ENCODE results near the gene GCC1.

GCC1 gene

GRCh38 chr7:127598318-127598717 is 12.9 kb upstream of the GCC1 start:
- no peaks in the 10 kb centered on the region for H3K4me1 Mint-ChIP-seq (ENCODE audit: low read depth)
- H3K27me3 Mint-ChIP-seq: peaks cover 1% of the 10 kb centered on the region
- no peaks in the 10 kb centered on the region for H3K9me3 Mint-ChIP-seq (ENCODE audit: low read depth)
- no peak overlapping the region for H3K27ac Mint-ChIP-seq
- no peak overlapping the region for H3K4me3 Mint-ChIP-seq
- peaks cover 5% of the 10 kb centered on the region for H3K36me3 Mint-ChIP-seq

GRCh38 chr7:127595737-127596136 is 10.3 kb upstream of the GCC1 start:
- Mint-ChIP-seq H3K27ac (no peak overlapping the region), H3K4me1 (ENCODE audit: low read depth) (no peaks in the 10 kb centered on the region), H3K36me3 (peaks cover 5% of the 10 kb centered on the region), H3K9me3 (ENCODE audit: low read depth) (no peaks in the 10 kb centered on the region), H3K4me3 (no peak overlapping the region), H3K27me3 (peaks cover 1% of the 10 kb centered on the region)

GRCh38 chr7:127594490-127594889 is 9.1 kb upstream of the GCC1 start:
- H3K36me3 Mint-ChIP-seq: peaks cover 5% of the 10 kb centered on the region
- peaks cover 6% of the 10 kb centered on the region for H3K4me1 Mint-ChIP-seq (ENCODE audit: low read depth)

GRCh38 chr7:127592550-127592949 is 7.2 kb upstream of the GCC1 start:
- H3K9me3 Mint-ChIP-seq (ENCODE audit: low read depth): no peaks in the 10 kb centered on the region
- H3K4me3 Mint-ChIP-seq: no peak overlapping the region
- H3K27ac Mint-ChIP-seq: no peak overlapping the region
- H3K36me3 Mint-ChIP-seq: peaks cover 5% of the 10 kb centered on the region
- peaks cover 14% of the 10 kb centered on the region for H3K4me1 Mint-ChIP-seq (ENCODE audit: low read depth)
- H3K27me3 Mint-ChIP-seq: no peaks in the 10 kb centered on the region

More at GRCh38 chr7:127594490-127594889, 9.1 kb upstream of the GCC1 start:
- Mint-ChIP-seq H3K4me3 (no peak overlapping the region), H3K27me3 (peaks cover 1% of the 10 kb centered on the region), H3K9me3 (ENCODE audit: low read depth) (no peaks in the 10 kb centered on the region), H3K27ac (no peak overlapping the region)

GRCh38 chr7:127591591-127591990 is 6.2 kb upstream of the GCC1 start:
- Mint-ChIP-seq H3K27ac (no peak overlapping the region), H3K9me3 (ENCODE audit: low read depth) (no peaks in the 10 kb centered on the region), H3K4me1 (ENCODE audit: low read depth) (peaks cover 22% of the 10 kb centered on the region), H3K4me3 (peak overlapping the region; percentile 40), H3K36me3 (peaks cover 2% of the 10 kb centered on the region), H3K27me3 (no peaks in the 10 kb centered on the region)

GRCh38 chr7:127591189-127591588 is 5.8 kb upstream of the GCC1 start:
- H3K36me3 Mint-ChIP-seq: peaks cover 2% of the 10 kb centered on the region
- H3K4me3 Mint-ChIP-seq: peak overlapping the region; percentile 40
- H3K27me3 Mint-ChIP-seq: no peaks in the 10 kb centered on the region
- H3K9me3 Mint-ChIP-seq (ENCODE audit: low read depth): no peaks in the 10 kb centered on the region
- H3K27ac Mint-ChIP-seq: no peak overlapping the region
- peaks cover 23% of the 10 kb centered on the region for H3K4me1 Mint-ChIP-seq (ENCODE audit: low read depth)

GRCh38 chr7:127589896-127590295 is 4.5 kb upstream of the GCC1 start:
- Mint-ChIP-seq H3K36me3 (peaks cover 2% of the 10 kb centered on the region), H3K4me3 (peak overlapping the region; percentile 96), H3K9me3 (ENCODE audit: low read depth) (no peaks in the 10 kb centered on the region), H3K4me1 (ENCODE audit: low read depth) (peaks cover 31% of the 10 kb centered on the region), H3K27ac (peak overlapping the region; percentile 76), H3K27me3 (no peaks in the 10 kb centered on the region)

GRCh38 chr7:127588697-127589482 is 3.5 kb upstream of the GCC1 start:
- H3K4me1 Mint-ChIP-seq (ENCODE audit: low read depth): peaks cover 42% of the 10 kb centered on the region
- H3K4me3 Mint-ChIP-seq: peak overlapping the region; percentile 96
- H3K9me3 Mint-ChIP-seq (ENCODE audit: low read depth): no peaks in the 10 kb centered on the region
- H3K36me3 Mint-ChIP-seq: peaks cover 2% of the 10 kb centered on the region
- H3K27me3 Mint-ChIP-seq: no peaks in the 10 kb centered on the region
- peak overlapping the region; percentile 89 for H3K27ac Mint-ChIP-seq

GRCh38 chr7:127588019-127588696 is 2.8 kb upstream of the GCC1 start, which contains the start of gene ARF5:
ARF5 (plus strand) TSS chr7:127588411; CDS start chr7:127588499, 88 bp downstream.
- H3K4me3 Mint-ChIP-seq: peak within 1 kb of the TSS; percentile 96
- peak within 1 kb of the TSS; percentile 89 for H3K27ac Mint-ChIP-seq
- no peaks in the 10 kb centered on the region for H3K9me3 Mint-ChIP-seq (ENCODE audit: low read depth)
- peaks cover 2% of the 10 kb centered on the region for H3K36me3 Mint-ChIP-seq
- H3K4me1 Mint-ChIP-seq (ENCODE audit: low read depth): peaks cover 49% of the 10 kb centered on the region
- no peaks in the 10 kb centered on the region for H3K27me3 Mint-ChIP-seq

- Mint-ChIP-seq H3K9me3 (ENCODE audit: low read depth) (no peaks in the 10 kb centered on the region), H3K36me3 (peaks cover 4% of the 10 kb centered on the region), H3K4me3 (peak overlapping the region; percentile 91), H3K27ac (peak overlapping the region; percentile 22), H3K4me1 (ENCODE audit: low read depth) (peaks cover 54% of the 10 kb centered on the region), H3K27me3 (no peaks in the 10 kb centered on the region)
Observed at GRCh38 chr7:127587663-127588018, 2.2 kb upstream of the GCC1 start.

- peaks cover 2% of the 10 kb centered on the region for H3K36me3 Mint-ChIP-seq
- H3K27ac Mint-ChIP-seq: no peak overlapping the region
- no peaks in the 10 kb centered on the region for H3K9me3 Mint-ChIP-seq (ENCODE audit: low read depth)
- peak overlapping the region; percentile 91 for H3K4me3 Mint-ChIP-seq
- no peaks in the 10 kb centered on the region for H3K27me3 Mint-ChIP-seq
- H3K4me1 Mint-ChIP-seq (ENCODE audit: low read depth): peaks cover 67% of the 10 kb centered on the region
Observed at GRCh38 chr7:127586346-127586745, 950 bp upstream of the GCC1 start.

GRCh38 chr7:127584648-127585043 is 750 bp downstream of the GCC1 start:
- no peaks in the 10 kb centered on the region for H3K9me3 Mint-ChIP-seq (ENCODE audit: low read depth)
- H3K36me3 Mint-ChIP-seq: peaks cover 8% of the 10 kb centered on the region
- H3K27me3 Mint-ChIP-seq: no peaks in the 10 kb centered on the region
- H3K4me1 Mint-ChIP-seq (ENCODE audit: low read depth): peaks cover 76% of the 10 kb centered on the region
- peak overlapping the region; percentile 91 for H3K4me3 Mint-ChIP-seq
- peak overlapping the region; percentile 81 for H3K27ac Mint-ChIP-seq

GRCh38 chr7:127582361-127582760 is 3.0 kb downstream of the GCC1 start:
- H3K36me3 Mint-ChIP-seq: peaks cover 21% of the 10 kb centered on the region
- peaks cover 69% of the 10 kb centered on the region for H3K4me1 Mint-ChIP-seq (ENCODE audit: low read depth)
- H3K27ac Mint-ChIP-seq: no peak overlapping the region
- H3K9me3 Mint-ChIP-seq (ENCODE audit: low read depth): no peaks in the 10 kb centered on the region
- peak overlapping the region; percentile 9 for H3K4me3 Mint-ChIP-seq
- H3K27me3 Mint-ChIP-seq: no peaks in the 10 kb centered on the region

GRCh38 chr7:127581716-127582115 is 3.7 kb downstream of the GCC1 start:
- peak overlapping the region; percentile 34 for H3K4me3 Mint-ChIP-seq
- H3K27ac Mint-ChIP-seq: no peak overlapping the region
- peaks cover 23% of the 10 kb centered on the region for H3K36me3 Mint-ChIP-seq
- H3K27me3 Mint-ChIP-seq: no peaks in the 10 kb centered on the region
- no peaks in the 10 kb centered on the region for H3K9me3 Mint-ChIP-seq (ENCODE audit: low read depth)
- peaks cover 64% of the 10 kb centered on the region for H3K4me1 Mint-ChIP-seq (ENCODE audit: low read depth)

GRCh38 chr7:127580612-127581011 is 4.8 kb downstream of the GCC1 start:
- Mint-ChIP-seq H3K27ac (no peak overlapping the region), H3K36me3 (peaks cover 26% of the 10 kb centered on the region), H3K4me3 (peak overlapping the region; percentile 28), H3K4me1 (ENCODE audit: low read depth) (peaks cover 57% of the 10 kb centered on the region), H3K9me3 (ENCODE audit: low read depth) (no peaks in the 10 kb centered on the region), H3K27me3 (no peaks in the 10 kb centered on the region)
